Progenitor cell of endocrine pancreas (in vitro differentiated cells): Measurements from ENCODE around the gene PSMC3IP. TPM values are rescaled to one million over a fixed set of nuclear protein-coding genes. Genes with fewer than 3 reads are reported as not detected.

Source experiments
- DNase-seq: peaks from one replicate; pipeline ENCODE4 v3.0.0; 2021; ENCODE audit warnings: low spot score; ENCODE audit not compliant: unreplicated experiment
- H3K27ac Mint-ChIP-seq: 2 replicates; pipeline ENCODE4 v1.8.0; 2021; ENCODE audit warnings: mild to moderate bottlenecking, moderate library complexity, mixed read lengths
- H3K27me3 Mint-ChIP-seq: 2 replicates; pipeline ENCODE4 v1.8.0; 2021; ENCODE audit warnings: mixed read lengths
- H3K36me3 Mint-ChIP-seq: 2 replicates; pipeline ENCODE4 v1.8.0; 2022; ENCODE audit warnings: mixed read lengths; ENCODE audit not compliant: insufficient read depth
- H3K4me1 Mint-ChIP-seq: 2 replicates; pipeline ENCODE4 v1.8.0; 2021; ENCODE audit warnings: low read depth, mixed read lengths
- H3K4me3 Mint-ChIP-seq: 2 replicates; pipeline ENCODE4 v1.8.0; 2021; ENCODE audit warnings: low read depth, mild to moderate bottlenecking, moderate library complexity, mixed read lengths
- H3K9me3 Mint-ChIP-seq: 2 replicates; pipeline ENCODE4 v1.8.0; 2021; ENCODE audit warnings: low read depth, mixed read lengths
- total RNA-seq: library from RNA; stranded (reverse); gene quantifications from 2 replicates; pipeline ENCODE4 v1.2.1, GENCODE V29; 2021
- TF ChIP-seq, protein P1 (sequence below): fragments of 200-600 bp; sonication (generic); IDR thresholded peaks from one replicate; pipeline ENCODE4 v1.5.0; 2021; ENCODE audit warnings: antibody characterized with exemption, mild to moderate bottlenecking; ENCODE audit not compliant: unreplicated experiment

PSMC3IP gene
- total RNA-seq, 1 donor from 2014 or later = 19.6 TPM

DNA sequence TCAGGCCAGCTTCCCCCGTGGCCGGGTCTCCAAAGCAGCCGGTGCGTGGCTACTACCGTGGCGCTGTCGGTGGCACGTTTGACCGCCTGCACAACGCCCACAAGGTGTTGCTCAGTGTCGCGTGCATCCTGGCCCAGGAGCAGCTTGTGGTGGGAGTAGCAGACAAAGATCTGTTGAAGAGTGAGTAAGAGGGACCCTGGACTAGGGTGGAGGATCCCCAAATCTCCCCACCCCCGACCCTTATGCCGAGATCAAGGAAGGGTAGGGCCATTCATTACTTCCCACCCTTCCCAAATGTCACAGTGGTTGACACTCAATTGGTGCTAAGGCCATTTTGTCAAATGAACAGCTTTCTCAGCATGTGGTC lies 14.4 kb downstream of the PSMC3IP start:
- Mint-ChIP-seq H3K4me1 (peaks cover 21% of the 10 kb centered on the region), H3K4me3 (peak overlapping the region; percentile 92), H3K27me3 (no peaks in the 10 kb centered on the region), H3K9me3 (no peaks in the 10 kb centered on the region), H3K36me3 (peaks cover 2% of the 10 kb centered on the region), H3K27ac (peak overlapping the region; percentile 98)
- TF ChIP-seq, protein P1, sequence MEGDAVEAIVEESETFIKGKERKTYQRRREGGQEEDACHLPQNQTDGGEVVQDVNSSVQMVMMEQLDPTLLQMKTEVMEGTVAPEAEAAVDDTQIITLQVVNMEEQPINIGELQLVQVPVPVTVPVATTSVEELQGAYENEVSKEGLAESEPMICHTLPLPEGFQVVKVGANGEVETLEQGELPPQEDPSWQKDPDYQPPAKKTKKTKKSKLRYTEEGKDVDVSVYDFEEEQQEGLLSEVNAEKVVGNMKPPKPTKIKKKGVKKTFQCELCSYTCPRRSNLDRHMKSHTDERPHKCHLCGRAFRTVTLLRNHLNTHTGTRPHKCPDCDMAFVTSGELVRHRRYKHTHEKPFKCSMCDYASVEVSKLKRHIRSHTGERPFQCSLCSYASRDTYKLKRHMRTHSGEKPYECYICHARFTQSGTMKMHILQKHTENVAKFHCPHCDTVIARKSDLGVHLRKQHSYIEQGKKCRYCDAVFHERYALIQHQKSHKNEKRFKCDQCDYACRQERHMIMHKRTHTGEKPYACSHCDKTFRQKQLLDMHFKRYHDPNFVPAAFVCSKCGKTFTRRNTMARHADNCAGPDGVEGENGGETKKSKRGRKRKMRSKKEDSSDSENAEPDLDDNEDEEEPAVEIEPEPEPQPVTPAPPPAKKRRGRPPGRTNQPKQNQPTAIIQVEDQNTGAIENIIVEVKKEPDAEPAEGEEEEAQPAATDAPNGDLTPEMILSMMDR = no peak
- DNase-seq = no peak

DNA sequence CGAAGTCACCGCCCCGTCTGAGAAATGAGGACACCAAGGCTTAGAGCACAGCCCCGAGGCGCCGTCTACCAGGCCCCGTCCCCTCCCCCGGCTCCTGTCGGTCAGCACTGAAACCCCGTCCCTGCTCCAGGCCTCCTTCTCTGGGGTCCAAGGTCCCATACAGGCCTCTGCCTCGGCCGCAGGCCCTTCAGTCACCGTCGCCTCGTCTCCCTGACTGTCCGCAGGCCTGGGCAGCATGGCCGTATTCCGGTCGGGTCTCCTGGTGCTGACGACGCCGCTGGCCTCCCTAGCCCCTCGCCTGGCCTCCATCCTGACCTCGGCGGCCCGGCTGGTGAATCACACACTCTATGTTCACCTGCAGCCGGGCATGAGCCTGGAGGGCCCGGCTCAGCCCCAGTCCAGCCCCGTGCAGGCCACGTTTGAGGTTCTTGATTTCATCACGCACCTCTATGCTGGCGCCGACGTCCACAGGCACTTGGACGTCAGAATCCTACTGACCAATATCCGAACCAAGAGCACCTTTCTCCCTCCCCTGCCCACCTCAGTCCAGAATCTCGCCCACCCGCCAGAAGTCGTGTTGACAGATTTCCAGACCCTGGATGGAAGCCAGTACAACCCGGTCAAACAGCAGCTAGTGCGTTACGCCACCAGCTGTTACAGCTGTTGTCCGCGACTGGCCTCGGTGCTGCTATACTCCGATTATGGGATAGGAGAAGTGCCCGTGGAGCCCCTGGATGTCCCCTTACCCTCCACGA lies 15.0 kb downstream of the PSMC3IP start:
- Mint-ChIP-seq H3K27ac (peak overlapping the region; percentile 98), H3K4me3 (peak overlapping the region; percentile 92), H3K4me1 (peaks cover 17% of the 10 kb centered on the region), H3K9me3 (no peaks in the 10 kb centered on the region), H3K36me3 (no peaks in the 10 kb centered on the region), H3K27me3 (no peaks in the 10 kb centered on the region)
- DNase-seq = no peak
- TF ChIP-seq, protein P1 = no peak

DNA sequence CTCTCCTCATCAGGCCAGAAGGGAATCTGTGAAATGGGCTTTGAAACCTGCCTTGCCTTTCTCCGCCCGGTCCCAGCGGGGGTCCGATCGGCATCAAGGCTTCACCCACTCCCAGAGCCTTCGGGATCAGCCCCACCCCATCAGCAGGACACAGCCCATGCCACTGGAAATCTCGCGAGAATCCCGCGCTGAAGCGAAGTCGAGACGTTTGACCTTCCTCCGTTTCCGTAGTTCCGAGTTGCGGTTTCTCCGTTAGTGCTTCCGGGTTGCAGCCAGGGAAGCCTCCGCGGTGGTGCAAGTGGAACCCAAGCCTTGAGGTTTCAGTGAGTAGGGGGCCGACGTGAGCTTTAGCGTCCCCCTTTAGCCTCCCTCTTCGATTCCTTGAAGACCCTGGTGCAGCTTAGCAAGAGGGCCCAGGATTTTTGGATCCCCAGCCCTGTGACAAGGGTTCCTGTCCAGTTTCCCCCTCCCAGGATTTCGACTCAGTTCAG lies 15.6 kb downstream of the PSMC3IP start, which contains the start of gene COASY:
Gene COASY (plus strand): TSS at position 252 of the 491 bp plus-strand sequence. CDS start 475 bp downstream, outside the sequence.
- peak within 1 kb of the TSS; percentile 98 for H3K27ac Mint-ChIP-seq
- peaks cover 16% of the 10 kb centered on the region for H3K4me1 Mint-ChIP-seq
- no peaks in the 10 kb centered on the region for H3K27me3 Mint-ChIP-seq
- TF ChIP-seq, protein P1 = no peak
- H3K4me3 Mint-ChIP-seq = peak within 1 kb of the TSS; percentile 92
- DNase-seq = peak; percentile 85
- no peaks in the 10 kb centered on the region for H3K36me3 Mint-ChIP-seq
- no peaks in the 10 kb centered on the region for H3K9me3 Mint-ChIP-seq

DNA sequence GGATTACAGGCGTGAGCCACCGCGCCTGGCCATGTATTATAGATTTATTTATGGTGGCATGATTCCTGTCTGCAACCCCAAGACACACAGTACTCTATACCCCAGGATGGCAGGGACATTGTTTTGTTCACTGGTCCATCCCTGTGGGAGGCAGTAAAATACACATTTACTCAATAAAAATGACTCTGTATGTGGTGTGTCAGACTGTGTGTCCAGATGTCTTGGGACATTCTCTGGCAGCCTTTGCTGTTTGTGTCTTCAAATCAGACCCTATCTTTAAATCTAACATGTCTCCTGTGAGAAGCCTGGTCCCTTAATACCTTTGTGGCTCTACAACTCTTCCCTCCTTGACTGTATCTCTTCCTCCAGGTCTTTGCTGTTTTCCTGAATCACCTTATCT lies 17.3 kb downstream of the PSMC3IP start:
- Mint-ChIP-seq H3K27me3 (no peaks in the 10 kb centered on the region), H3K36me3 (no peaks in the 10 kb centered on the region), H3K27ac (peak overlapping the region; percentile 88), H3K4me3 (no peak overlapping the region), H3K4me1 (peaks cover 11% of the 10 kb centered on the region), H3K9me3 (no peaks in the 10 kb centered on the region)
- no peak for DNase-seq
- TF ChIP-seq, protein P1 = no peak

DNA sequence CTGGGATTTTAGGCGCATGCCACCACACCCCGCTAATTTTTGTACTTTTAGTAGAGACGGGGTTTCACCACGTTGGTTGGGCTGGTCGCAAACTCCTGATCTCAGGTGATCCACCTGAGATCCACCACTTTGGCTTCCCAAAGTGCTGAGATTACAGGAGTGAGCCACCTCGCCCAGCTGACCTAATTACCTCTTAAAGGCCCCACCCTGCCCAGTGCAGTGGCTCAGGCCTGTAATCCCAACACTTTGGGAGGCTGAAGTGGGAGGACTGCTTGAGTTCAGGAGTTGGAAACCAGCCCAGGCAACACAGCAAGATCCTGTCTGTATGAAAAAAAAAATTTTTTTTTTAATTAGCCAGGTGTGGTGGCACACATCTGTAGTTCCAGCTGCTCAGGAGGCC lies 18.5 kb downstream of the PSMC3IP start:
- DNase-seq = no peak
- no peak overlapping the region for H3K27ac Mint-ChIP-seq
- H3K4me1 Mint-ChIP-seq = peaks cover 13% of the 10 kb centered on the region
- H3K27me3 Mint-ChIP-seq = no peaks in the 10 kb centered on the region
- no peaks in the 10 kb centered on the region for H3K9me3 Mint-ChIP-seq
- no peak overlapping the region for H3K4me3 Mint-ChIP-seq
- TF ChIP-seq, protein P1 = no peak
- no peaks in the 10 kb centered on the region for H3K36me3 Mint-ChIP-seq
